H1 (cell line): ENCODE measurements around the gene CAMK2N2. TPM values are rescaled to one million over a fixed set of nuclear protein-coding genes. Genes with fewer than 3 reads are reported as not detected.

Source experiments
- CTCF ChIA-PET: fragments of 300-600 bp; sonication (Branson Sonifier 250); formaldehyde crosslinking; loops from one replicate; lab custom pipeline; 2021; ENCODE audit not compliant: partially characterized antibody; lab: Charles Lee
- POLR2A ChIA-PET: fragments of 300-600 bp; sonication (Branson Sonifier 250); formaldehyde crosslinking; loops from one replicate; lab custom pipeline; 2021; ENCODE audit warnings: inconsistent platforms; ENCODE audit not compliant: partially characterized antibody; lab: Charles Lee
- DNase-seq, 2 experiments: peaks; one replicate each; pipeline versions ENCODE4 v3.0.0 to v3.0.0-alpha.2; 2010 to 2022; ENCODE audit warnings: low spot score in 2 of 2, low read depth in 1 of 2, mixed read lengths in 1 of 2
- FAIRE-seq: peaks from 2 replicates; lab custom pipeline; 2011; peaks lifted over from hg19 to GRCh38; lab: Jason Lieb, UNC
- H2AFZ ChIP-seq: 2 replicates; pipeline ENCODE4 v1.8.1; 2012; ENCODE audit warnings: low read length, inconsistent platforms
- H2AK5ac ChIP-seq: 2 replicates; pipeline ENCODE4 v1.6.1; 2013; ENCODE audit warnings: low read depth, low read length
- H2BK120ac ChIP-seq: replicated peaks from 2 replicates; pipeline ENCODE3; 2013; ENCODE audit warnings: low read depth, low read length, inconsistent platforms
- H2BK12ac ChIP-seq: 2 replicates; pipeline ENCODE4 v1.6.1; 2013; ENCODE audit warnings: low read depth, low read length
- H2BK15ac ChIP-seq: 2 replicates; pipeline ENCODE4 v1.6.1; 2013; ENCODE audit warnings: low read length
- H2BK20ac ChIP-seq: 2 replicates; pipeline ENCODE4 v1.6.1; 2013; ENCODE audit warnings: low read length
- H2BK5ac ChIP-seq: 2 replicates; pipeline ENCODE4 v1.6.1; 2013; ENCODE audit warnings: low read depth, low read length
- H3K14ac ChIP-seq: 2 replicates; pipeline ENCODE4 v1.6.1; 2013; ENCODE audit warnings: inconsistent platforms; ENCODE audit not compliant: insufficient read length
- H3K18ac ChIP-seq: 2 replicates; pipeline ENCODE4 v1.6.1; 2013; ENCODE audit warnings: low read length; ENCODE audit errors: extremely low read depth
- H3K23ac ChIP-seq: 2 replicates; pipeline ENCODE4 v1.6.1; 2013; ENCODE audit warnings: inconsistent platforms; ENCODE audit not compliant: insufficient read length
- H3K23me2 ChIP-seq: 2 replicates; pipeline ENCODE4 v1.6.1; 2013; ENCODE audit warnings: low read depth, low read length
- H3K27ac ChIP-seq: 2 replicates; pipeline ENCODE4 v1.6.1; 2011; ENCODE audit warnings: low read depth, low read length, inconsistent platforms
- H3K27me3 ChIP-seq, 4 experiments: replicated peaks in 1 of 4; 1 replicate in 1 of 4; 2 replicates in 3 of 4; pipeline versions ENCODE4 v1.6.1 to v1.8.1; 2011 to 2013; ENCODE audit warnings: low read length in 3 of 4, mild to moderate bottlenecking in 3 of 4, inconsistent platforms in 2 of 4, mixed read lengths in 2 of 4, moderate library complexity in 1 of 4; ENCODE audit not compliant: control insufficient read depth in 3 of 4, insufficient read depth in 3 of 4; ENCODE audit errors: extremely low read depth in 1 of 4
- H3K36me3 ChIP-seq, 4 experiments: 2 replicates each; pipeline versions ENCODE4 v1.6.1 to v1.8.1; 2011 to 2013; ENCODE audit warnings: mild to moderate bottlenecking in 4 of 4, low read length in 3 of 4, moderate library complexity in 2 of 4, control low read depth in 1 of 4, inconsistent platforms in 1 of 4; ENCODE audit not compliant: insufficient read depth in 4 of 4, control insufficient read depth in 2 of 4
- H3K4ac ChIP-seq: replicated peaks from 2 replicates; pipeline ENCODE3; 2013; ENCODE audit warnings: low read length, low read depth, mixed read lengths, inconsistent platforms; ENCODE audit not compliant: insufficient read length
- H3K4me1 ChIP-seq, 4 experiments: replicated peaks in 1 of 4; 1 replicate in 1 of 4; 2 replicates in 3 of 4; pipeline versions ENCODE4 v1.6.1 to v1.8.1; 2011 to 2013; ENCODE audit warnings: low read length in 3 of 4, inconsistent platforms in 2 of 4, mixed read lengths in 1 of 4; ENCODE audit not compliant: insufficient read depth in 4 of 4, control insufficient read depth in 3 of 4
- H3K4me2 ChIP-seq, 2 experiments: 2 replicates each; pipeline versions ENCODE4 v1.6.1 to v1.8.1; 2011 to 2013; ENCODE audit warnings: low read depth in 2 of 2, low read length in 2 of 2, control low read depth in 1 of 2, inconsistent platforms in 1 of 2, mild to moderate bottlenecking in 1 of 2; ENCODE audit not compliant: insufficient read depth in 1 of 2
- H3K4me3 ChIP-seq, 4 experiments: fragments of 200-600, 300-600 bp in 1 of 4; sonication (generic), shearing (Covaris generic), sonication (Bioruptor Twin) in 1 of 4; 2 replicates each; pipeline versions ENCODE4 v1.5.1 to v1.8.1; 2011 to 2016; ENCODE audit warnings: low read length in 4 of 4, low read depth in 3 of 4, control low read depth in 2 of 4, inconsistent platforms in 2 of 4, mild to moderate bottlenecking in 2 of 4, mixed read lengths in 1 of 4, moderate library complexity in 1 of 4; ENCODE audit not compliant: insufficient read depth in 2 of 4; ENCODE audit errors: extremely low read depth in 1 of 4
- H3K56ac ChIP-seq: replicated peaks from 2 replicates; pipeline ENCODE3; 2013; ENCODE audit warnings: low read depth, mild to moderate bottlenecking, mixed read lengths, low read length, inconsistent platforms; ENCODE audit not compliant: insufficient read length
- H3K79me1 ChIP-seq: 2 replicates; pipeline ENCODE4 v1.6.1; 2013; ENCODE audit warnings: low read depth, low read length, control low read depth
- H3K79me2 ChIP-seq, 2 experiments: 2 replicates each; pipeline versions ENCODE4 v1.6.1 to v1.8.1; 2012 to 2013; ENCODE audit warnings: low read length in 2 of 2, mild to moderate bottlenecking in 2 of 2, inconsistent platforms in 1 of 2; ENCODE audit not compliant: insufficient read depth in 2 of 2, control insufficient read depth in 1 of 2
- H3K9ac ChIP-seq, 4 experiments: replicated peaks in 1 of 4; 1 replicate in 1 of 4; 2 replicates in 3 of 4; pipeline versions ENCODE4 v1.6.1 to v1.8.1; 2011 to 2013; ENCODE audit warnings: low read depth in 3 of 4, low read length in 3 of 4, control low read depth in 2 of 4, mild to moderate bottlenecking in 2 of 4, moderate library complexity in 2 of 4, inconsistent platforms in 1 of 4; ENCODE audit errors: extremely low read depth in 1 of 4
- H3K9me3 ChIP-seq, 2 experiments: 2 replicates each; pipeline versions ENCODE4 v1.6.1 to v1.8.1; 2012 to 2013; ENCODE audit warnings: mild to moderate bottlenecking in 2 of 2, moderate library complexity in 2 of 2, control low read depth in 1 of 2, inconsistent platforms in 1 of 2, low read depth in 1 of 2, low read length in 1 of 2, mixed read lengths in 1 of 2; ENCODE audit not compliant: insufficient read depth in 2 of 2
- H4K20me1 ChIP-seq, 2 experiments: replicated peaks in 1 of 2; 2 replicates each; pipeline versions ENCODE3 to v1.8.1; 2011 to 2013; ENCODE audit warnings: inconsistent platforms in 2 of 2, low read length in 2 of 2, mild to moderate bottlenecking in 1 of 2; ENCODE audit not compliant: insufficient read depth in 2 of 2, control insufficient read depth in 1 of 2
- H4K5ac ChIP-seq: 2 replicates; pipeline ENCODE4 v1.6.1; 2013; ENCODE audit warnings: low read length, low read depth, mixed read lengths, inconsistent platforms; ENCODE audit not compliant: insufficient read length
- H4K8ac ChIP-seq: 2 replicates; pipeline ENCODE4 v1.8.0; 2013; ENCODE audit warnings: mild to moderate bottlenecking, moderate library complexity, low read length, inconsistent platforms; ENCODE audit not compliant: insufficient read depth; ENCODE audit errors: extremely low read depth
- H4K91ac ChIP-seq: replicated peaks from 2 replicates; pipeline ENCODE3; 2013; ENCODE audit warnings: low read length, mixed read lengths, inconsistent platforms; ENCODE audit not compliant: insufficient read length
- HDAC2 ChIP-seq, 2 experiments: fragments of 300-600 bp in 1 of 2; sonication (generic) in 1 of 2; IDR thresholded peaks; 2 replicates each; pipeline ENCODE4 v1.6.1; 2011 to 2012; ENCODE audit warnings: low read depth in 2 of 2, low read length in 2 of 2, mild to moderate bottlenecking in 2 of 2, moderate library complexity in 2 of 2, borderline replicate concordance in 1 of 2, inconsistent platforms in 1 of 2
- SIX5 ChIP-seq: IDR thresholded peaks from 2 replicates; pipeline ENCODE4 v1.6.1; 2011; ENCODE audit warnings: mild to moderate bottlenecking, low read depth, low read length
- WGBS, 2 experiments: shearing (Covaris generic) in 1 of 2; methylation state at CpG; one replicate each; pipeline versions ENCODE4 v1.1.6 to v1.1.7; 2013 to 2015; ENCODE audit warnings: low lambda C conversion rate in 2 of 2, mixed read lengths in 2 of 2, inconsistent platforms in 1 of 2, low coverage in 1 of 2, missing lambda C conversion rate in 1 of 2; ENCODE audit not compliant: insufficient replicate concordance in 2 of 2, insufficient coverage in 1 of 2, insufficient read length in 1 of 2; ENCODE audit errors: extremely low coverage in 1 of 2, missing lambda C conversion rate in 1 of 2; 5-methylcytosine and 5-hydroxymethylcytosine counted together
- polyA plus RNA-seq, 7 experiments: library from polyadenylated mRNA; depleted of rRNA in 3 of 7; stranded (reverse) in 5 of 7; unstranded in 2 of 7; fragments of >200 nt in 5 of 7; fragments of 200-250 nt in 2 of 7; gene quantifications; 1 replicate in 5 of 7; 2 replicates in 1 of 7; 4 replicates in 1 of 7; pipeline versions ENCODE4 v1.2.1 to v1.2.3, GENCODE V29; 2011 to 2013; ENCODE audit warnings: missing spikeins in 2 of 7, mixed read lengths in 2 of 7
- total RNA-seq: library from RNA; stranded (reverse); fragmentation: NEBNext Ultra II Directional; extraction: Animal tissue kit (Norgen Biotek cat#: 25700); gene quantifications from 2 replicates; pipeline ENCODE4 v1.2.1, GENCODE V29; 2021

CAMK2N2 gene
- total and polyA plus RNA-seq, 2 of the 8 experiments (the other 6 are each of a cell fraction or from before 2014, with no cell fraction given) = 4.0 to 17.7 TPM

DNA sequence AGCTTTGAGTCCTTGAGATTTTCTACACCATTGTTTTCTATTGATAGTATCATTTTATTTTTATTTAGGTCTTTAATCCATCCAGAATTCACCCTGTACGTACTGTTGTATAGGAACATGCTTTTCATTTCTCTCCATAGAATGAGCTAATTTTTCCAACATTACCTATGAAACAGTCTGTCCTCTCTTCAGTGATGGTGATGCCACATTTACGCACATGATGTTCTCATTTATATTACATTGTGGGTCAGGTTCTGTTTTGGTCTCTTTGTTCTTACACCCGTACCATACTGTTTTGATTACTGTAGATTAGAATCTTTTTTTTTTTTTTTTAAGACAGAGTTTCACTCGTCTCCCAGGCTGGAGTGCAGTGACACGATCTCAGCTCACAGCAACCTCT is 49.6 kb downstream of the CAMK2N2 start:
- DNase-seq (no peak), FAIRE-seq (no peak)
- POLR2A ChIA-PET = no interaction called here
- Histone ChIP-seq H3K4me3 (no peak overlapping the region), H3K14ac (no peak overlapping the region), H3K27me3 (no peaks in the 10 kb centered on the region), H4K8ac (no peak overlapping the region), H4K20me1 (no peaks in the 10 kb centered on the region), H3K4me1 (no peaks in the 10 kb centered on the region), H3K23me2 (no peaks in the 10 kb centered on the region), H3K18ac (no peak overlapping the region), H3K56ac (no peak overlapping the region), H3K79me2 (no peaks in the 10 kb centered on the region), H2AFZ (no peak overlapping the region), H3K79me1 (no peaks in the 10 kb centered on the region), H3K4me2 (no peak overlapping the region), H4K91ac (no peak overlapping the region), H2BK5ac (no peak overlapping the region), H3K36me3 (no peaks in the 10 kb centered on the region), H3K27ac (no peak overlapping the region), H4K5ac (no peak overlapping the region), H3K4ac (no peak overlapping the region), H2AK5ac (no peak overlapping the region), H2BK15ac (no peak overlapping the region), H3K9ac (no peak overlapping the region), H3K9me3 (no peaks in the 10 kb centered on the region), H2BK12ac (no peak overlapping the region), H2BK120ac (no peak overlapping the region), H2BK20ac (no peak overlapping the region), H3K23ac (no peak overlapping the region)
- TF ChIP-seq HDAC2 (IDR thresholded peaks at IDR 0.05; ENCODE audit: borderline replicate concordance in 1 of 2, low read depth in 2 of 2, low read length in 2 of 2) (no peak), SIX5 (no peak)
- WGBS, 2 experiments = 92% methylated on average over 4 of the region's 5 CpGs; no CpG with 5 or more reads in 1 of the 2 experiments
- CTCF ChIA-PET = interaction anchor here (3.2 kb wide), 1 partner anchor 15 kb away, joined by 40 read pairs; no protein-coding TSS in a partner anchor
